Ureter (tissue), 1 donor: ENCODE data around the gene REL. TPM values are rescaled to one million over a fixed set of nuclear protein-coding genes. Genes with fewer than 3 reads are reported as not detected.
"Not testable (repeated sequence)": the region's sequence is repeated elsewhere in the genome, so short reads cannot be mapped to it uniquely, and the experiment has no call there.

Source experiments
- DNase-seq: peaks from one replicate; pipeline ENCODE4 v3.0.0-alpha.2; 2020; ENCODE audit warnings: low spot score
- total RNA-seq: library from RNA; stranded (reverse); gene quantifications from one replicate; pipeline ENCODE4 v1.2.4, GENCODE V29; 2023
- donor health status: DM: yes; HTN: yes; CAD: no.

Gene REL
- total RNA-seq, 1 donor from 2014 or later, result 46.0 TPM

GRCh38 chr2:60925994-60926740 lies 44.8 kb downstream of the REL start:
- no peak for DNase-seq

GRCh38 chr2:60926741-60927552 lies 45.6 kb downstream of the REL start:
- no peak for DNase-seq

DNA sequence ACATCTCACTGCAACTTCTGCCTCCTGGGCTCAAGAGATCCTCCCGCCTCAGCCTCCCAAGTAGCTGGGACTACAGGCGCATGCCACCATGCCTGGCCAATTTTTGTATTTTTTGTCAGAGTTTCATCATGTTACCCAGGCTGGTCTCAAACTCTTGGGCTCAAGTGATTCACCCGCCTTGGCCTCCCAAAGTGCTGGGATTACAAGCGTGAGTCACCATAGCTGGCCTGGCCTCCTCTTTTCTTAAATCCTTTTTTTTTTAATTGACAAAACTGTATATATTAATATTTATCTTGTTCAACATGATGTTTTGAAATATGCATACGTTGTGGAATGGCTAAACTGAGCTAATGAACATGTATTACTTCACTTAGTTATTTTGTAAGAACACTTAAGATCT lies 50.7 kb downstream of the REL start:
- DNase-seq, result not testable (repeated sequence)

DNA sequence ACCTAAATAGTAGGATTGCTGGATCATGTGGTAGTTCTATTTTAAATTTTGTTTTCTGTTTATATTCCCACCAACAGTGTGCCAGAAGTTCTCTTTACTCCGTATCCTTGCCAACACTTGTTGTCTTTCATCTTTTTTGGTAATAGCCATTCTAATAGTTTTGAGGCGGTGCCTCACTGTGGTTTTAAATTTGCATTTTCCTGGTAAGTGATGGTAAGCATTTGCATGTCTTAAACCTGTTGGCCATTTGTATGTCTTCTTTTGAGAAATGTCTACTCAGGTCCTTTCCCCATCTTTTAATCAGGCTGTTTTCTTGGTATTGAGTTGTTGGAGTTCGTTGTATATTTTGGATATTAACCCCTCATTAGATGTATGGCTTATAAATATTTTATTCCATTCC lies 51.6 kb downstream of the REL start:
- DNase-seq, result no peak

GRCh38 chr2:60934165-60934722 lies 52.9 kb downstream of the REL start:
- no peak for DNase-seq

DNA sequence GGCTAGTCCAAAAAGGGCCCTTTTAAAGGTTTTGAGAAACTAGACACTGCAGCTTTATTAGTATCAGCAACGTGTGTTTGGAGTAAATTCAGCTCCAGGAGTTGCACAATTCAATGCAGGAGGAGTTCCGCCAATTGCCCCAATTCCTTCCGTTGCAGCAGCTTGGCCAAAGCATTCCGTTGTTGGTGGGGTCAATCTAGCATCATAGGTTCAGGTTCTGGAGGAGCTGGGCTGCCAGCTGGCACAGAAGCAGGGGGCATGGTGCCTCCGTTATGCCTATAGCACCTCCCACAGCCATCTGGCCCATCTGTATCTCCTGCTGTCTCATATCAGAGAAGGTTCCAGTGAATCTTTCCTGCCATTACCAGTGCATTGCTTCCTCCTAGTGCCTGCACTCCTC lies 55.4 kb downstream of the REL start:
- DNase-seq, result no peak

GRCh38 chr2:60938301-60938700 lies 56.9 kb downstream of the REL start:
- no peak for DNase-seq

DNA sequence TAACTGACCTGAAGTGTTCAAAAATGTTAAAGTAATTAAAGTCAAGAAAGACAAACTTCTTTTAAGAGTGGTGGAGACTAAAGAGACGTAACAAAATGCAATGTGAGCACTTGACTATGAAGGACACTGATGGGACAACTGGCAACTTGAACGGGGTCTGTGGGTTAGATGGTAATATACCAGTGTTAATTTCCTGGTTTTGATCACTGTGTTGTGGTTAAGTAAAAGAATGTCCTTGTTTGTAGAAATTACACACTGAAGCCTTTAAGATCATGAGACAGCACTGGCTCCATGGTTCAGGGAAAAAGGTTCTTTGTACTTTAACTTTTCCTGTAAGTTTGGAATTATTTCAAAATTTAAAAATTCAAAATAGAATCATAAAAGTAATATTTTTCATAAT lies 58.2 kb downstream of the REL start:
- no peak for DNase-seq

- DNase-seq, result no peak
These were observed 64.0 kb downstream of the REL start for GRCh38 chr2:60945341-60945740.

DNA sequence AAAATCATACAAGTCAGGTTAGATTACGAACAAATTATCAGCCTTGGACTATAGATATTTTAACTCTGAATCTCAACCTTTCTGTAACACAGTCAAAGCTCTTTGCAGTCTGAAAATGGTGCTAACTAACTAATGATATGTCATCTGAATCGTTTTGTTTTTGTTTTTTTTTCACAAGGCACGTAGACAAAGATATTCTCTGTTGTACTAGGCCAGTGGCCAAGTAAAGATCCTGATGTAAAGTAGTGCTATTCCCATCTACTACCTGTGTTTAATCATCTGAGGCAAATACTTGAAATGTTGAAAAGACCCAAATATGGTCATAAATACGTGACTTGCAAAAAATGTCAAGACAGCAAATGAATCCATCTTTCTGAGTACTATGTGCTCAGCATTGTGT lies 65.7 kb downstream of the REL start:
- DNase-seq, result no peak

- no peak for DNase-seq
These were observed 66.8 kb downstream of the REL start for GRCh38 chr2:60948161-60948560.

DNA sequence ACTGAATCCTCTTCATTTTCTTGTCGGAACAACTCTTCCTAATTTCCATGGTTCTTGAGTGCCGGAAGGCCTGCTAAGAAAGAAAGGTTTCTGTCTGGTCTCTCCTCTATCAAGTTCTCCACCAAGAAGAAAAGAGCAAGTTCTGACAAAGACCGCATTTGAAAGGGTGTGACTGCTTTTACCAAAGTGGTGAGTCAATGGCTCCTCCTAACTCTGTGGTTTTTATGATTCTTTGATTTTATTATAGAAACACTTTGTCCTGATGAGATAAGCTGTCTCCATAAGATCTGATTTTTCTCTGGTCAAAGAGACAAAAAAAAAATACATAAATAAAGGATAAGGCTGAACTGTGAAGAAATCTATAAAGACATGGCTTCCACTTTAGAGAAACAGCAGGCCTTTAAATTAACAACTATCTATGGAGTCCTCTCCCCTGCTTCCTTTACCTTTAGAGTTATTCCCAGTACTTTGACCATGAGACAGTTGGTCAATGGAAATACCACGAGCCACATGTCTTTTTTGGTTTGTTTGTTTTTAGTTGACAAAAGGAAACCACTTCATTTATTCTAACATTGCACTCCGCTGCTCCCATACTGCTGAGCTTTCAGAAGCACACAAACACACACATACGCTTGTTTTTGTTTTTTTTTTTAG lies 67.7 kb downstream of the REL start:
- DNase-seq, result no peak

DNA sequence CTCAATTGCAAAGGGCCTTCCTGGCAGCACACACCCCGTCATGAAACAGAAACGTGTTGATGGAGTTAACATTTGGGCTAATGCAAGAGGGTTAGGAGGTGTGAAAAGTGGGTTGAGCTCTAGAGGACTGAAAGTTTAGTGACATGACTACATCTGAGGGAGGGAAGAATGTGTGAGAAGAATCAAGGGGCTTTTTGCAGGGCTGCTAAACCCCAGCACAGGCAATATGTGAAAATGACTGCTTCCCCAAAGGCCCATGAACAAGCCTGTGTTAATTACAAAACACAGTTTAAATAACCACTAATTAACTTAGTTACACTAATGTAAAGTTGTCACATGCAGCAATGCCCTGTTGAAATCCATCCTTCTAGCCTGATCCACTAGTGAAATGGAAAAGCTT lies 72.8 kb downstream of the REL start:
- no peak for DNase-seq

GRCh38 chr2:60957224-60957623 lies 75.8 kb downstream of the REL start:
- no peak for DNase-seq

- peak; percentile 65 for DNase-seq
These were observed 76.3 kb downstream of the REL start for GRCh38 chr2:60957643-60958042.

GRCh38 chr2:60958361-60958760 lies 77.0 kb downstream of the REL start:
- DNase-seq, result no peak

DNA sequence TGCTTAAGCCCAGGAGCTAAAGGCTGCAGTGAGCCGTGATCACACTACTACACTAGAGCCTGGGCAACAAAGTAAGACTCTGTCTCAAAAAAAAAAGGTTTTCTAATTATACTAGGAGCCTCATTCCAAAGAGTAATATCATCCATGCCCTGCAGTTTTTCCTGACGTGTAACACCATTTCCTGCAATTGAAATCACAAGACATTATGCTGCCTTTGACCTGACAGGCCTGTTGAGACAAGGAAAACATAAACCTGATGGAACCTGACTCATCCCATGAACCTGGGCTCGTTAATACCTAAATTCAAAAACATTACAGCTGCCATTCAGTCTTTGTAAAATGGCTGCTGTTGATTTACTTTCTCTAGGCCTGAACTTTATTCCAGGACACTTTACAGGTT lies 77.4 kb downstream of the REL start:
- DNase-seq, result no peak

DNA sequence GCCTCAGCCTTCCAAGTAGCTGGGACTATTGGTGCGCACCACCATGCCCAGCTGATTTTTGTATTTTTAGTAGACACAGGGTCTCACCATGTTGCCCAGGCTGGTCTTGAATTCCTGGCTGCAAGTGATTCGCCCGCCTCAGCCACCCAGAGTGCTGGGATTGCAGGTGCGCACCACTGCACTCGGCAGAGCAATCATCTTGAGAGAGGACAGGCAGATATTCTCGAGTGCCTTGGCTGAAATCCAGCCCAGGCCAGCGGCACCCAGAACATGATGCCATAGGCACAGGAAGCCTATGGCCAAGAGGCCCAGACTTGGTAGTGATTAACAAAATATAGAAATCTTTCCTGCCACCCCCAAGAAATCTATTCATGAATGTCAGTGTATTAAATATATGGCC lies 78.1 kb downstream of the REL start:
- DNase-seq, result no peak

DNA sequence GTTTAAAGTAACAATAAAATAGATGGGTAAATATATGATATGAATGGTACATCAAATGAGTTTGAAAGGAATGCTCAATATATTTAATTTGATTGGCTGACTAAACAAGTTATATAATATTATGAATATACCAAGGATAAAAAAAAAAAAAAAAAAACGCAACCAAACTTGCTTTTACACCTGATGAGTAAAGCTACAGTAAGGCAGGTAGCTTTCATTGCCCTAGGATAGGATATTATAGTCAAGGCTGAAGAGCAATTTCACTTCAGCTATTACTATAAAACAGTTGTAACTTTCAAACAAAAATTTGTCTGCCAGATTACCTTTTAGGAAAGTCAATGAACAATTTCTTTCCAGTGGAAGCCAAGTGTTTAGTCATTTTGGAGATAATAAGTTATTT lies 79.3 kb downstream of the REL start:
- no peak for DNase-seq

DNA sequence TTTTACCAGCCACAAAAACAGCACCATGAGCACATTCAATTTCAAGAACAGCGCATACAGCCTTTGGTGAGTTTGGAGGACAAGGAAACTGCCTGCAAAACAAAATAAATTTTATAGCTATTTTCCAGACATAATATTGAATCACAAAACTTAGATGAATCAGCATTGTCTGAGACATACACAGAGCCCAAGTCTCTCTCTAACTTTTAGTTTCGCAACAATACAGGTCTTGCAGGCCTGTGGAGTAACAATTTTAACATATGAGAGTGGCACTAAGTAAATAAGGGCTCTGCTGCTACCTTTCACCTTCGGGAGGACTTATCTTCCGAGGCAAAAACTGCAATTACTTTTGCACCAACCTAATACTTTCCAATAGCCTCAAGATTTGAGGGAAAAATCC lies 80.1 kb downstream of the REL start:
- no peak for DNase-seq

GRCh38 chr2:60962528-60962927 lies 81.2 kb downstream of the REL start:
- DNase-seq, result no peak

DNA sequence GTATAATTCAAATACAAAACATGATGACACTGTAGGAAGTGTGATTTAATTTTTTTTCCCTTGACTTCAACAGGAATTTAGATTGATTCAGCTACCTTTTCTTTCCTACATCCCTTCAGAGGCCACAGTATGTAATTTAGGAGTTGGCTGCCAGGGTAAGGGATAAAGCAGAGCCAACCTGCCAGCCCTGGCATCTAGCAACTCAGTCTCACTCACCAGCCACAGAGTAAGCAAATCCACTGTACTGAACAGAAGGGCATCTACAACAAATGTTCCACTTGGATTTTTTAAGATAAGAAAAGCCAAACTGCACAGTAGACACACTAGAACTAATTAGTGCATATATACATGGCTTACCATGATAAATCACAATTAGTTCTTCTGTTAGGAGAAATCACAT lies 81.8 kb downstream of the REL start:
- no peak for DNase-seq
